SK-N-SH (cell line): ENCODE data around the gene KLHDC8B.

Source experiments
- CTCF ChIP-seq: fragments of 200-600 bp; sonication (generic); IDR thresholded peaks from 2 replicates; pipeline ENCODE4 v1.6.1; 2017; ENCODE audit warnings: antibody characterized with exemption, mild to moderate bottlenecking, moderate library complexity
- EP300 ChIP-seq, 2 experiments: IDR thresholded peaks; 2 replicates each; pipeline versions ENCODE4 v1.4.0 to v1.6.1; 2012; ENCODE audit warnings: borderline replicate concordance in 1 of 2, low read depth in 1 of 2, low read length in 1 of 2
- EZH2phosphoT487 ChIP-seq: fragments of 200-600 bp; sonication (generic); IDR thresholded peaks from 2 replicates; pipeline ENCODE4 v1.6.1; 2017; ENCODE audit warnings: low read depth, mixed run types, mild to moderate bottlenecking, antibody characterized with exemption, moderate library complexity, borderline replicate concordance
- FOSL2 ChIP-seq: IDR thresholded peaks from 2 replicates; pipeline ENCODE4 v1.4.0; 2012; ENCODE audit warnings: low read depth, mild to moderate bottlenecking, moderate library complexity, borderline replicate concordance
- FOXM1 ChIP-seq: IDR thresholded peaks from 2 replicates; pipeline ENCODE4 v1.4.0; 2012; ENCODE audit warnings: low read depth, mild to moderate bottlenecking
- IRF3 ChIP-seq: fragments of 150-350 bp; IDR thresholded peaks from 2 replicates; pipeline ENCODE4 v1.6.1; 2016; ENCODE audit warnings: mild to moderate bottlenecking, low read depth, low read length
- MAX ChIP-seq: IDR thresholded peaks from 2 replicates; pipeline ENCODE4 v1.4.0; 2012; ENCODE audit warnings: low read depth
- NFIC ChIP-seq: IDR thresholded peaks from 2 replicates; pipeline ENCODE4 v1.4.0; 2012; ENCODE audit warnings: borderline replicate concordance
- POLR2AphosphoS5 ChIP-seq: IDR thresholded peaks from 2 replicates; pipeline ENCODE4 v1.6.1; 2012; ENCODE audit warnings: low read depth, low read length
- REST ChIP-seq: IDR thresholded peaks from 2 replicates; pipeline ENCODE4 v1.6.1; 2012; ENCODE audit warnings: mild to moderate bottlenecking, low read depth, low read length, moderate library complexity
- TAF1 ChIP-seq: IDR thresholded peaks from 2 replicates; pipeline ENCODE4 v1.6.1; 2012; ENCODE audit warnings: low read depth, mild to moderate bottlenecking, low read length, moderate library complexity, borderline replicate concordance
- USF2 ChIP-seq: fragments of 150-350 bp; IDR thresholded peaks from 2 replicates; pipeline ENCODE4 v1.6.1; 2017; ENCODE audit warnings: antibody characterized with exemption, low read length, low read depth, borderline replicate concordance
- ZBTB33 ChIP-seq: IDR thresholded peaks from 2 replicates; pipeline ENCODE4 v1.4.0; 2012; ENCODE audit warnings: low read depth, borderline replicate concordance

- no peak for TF ChIP-seq CTCF
- no peak for TF ChIP-seq USF2
- TF ChIP-seq EP300 (IDR thresholded peaks at IDR 0.05; ENCODE audit: borderline replicate concordance in 1 of 2, low read depth in 1 of 2, low read length in 1 of 2): no peak
- TF ChIP-seq MAX: no peak
- TF ChIP-seq POLR2AphosphoS5: no peak
- TF ChIP-seq FOSL2: no peak
- TF ChIP-seq ZBTB33: no peak
- TF ChIP-seq TAF1: no peak
- TF ChIP-seq IRF3: no peak
- no peak for TF ChIP-seq FOXM1
- TF ChIP-seq NFIC: no peak
- TF ChIP-seq EZH2phosphoT487: no peak
- TF ChIP-seq REST: no peak
Observed at GRCh38 chr3:49148159-49148558, 23.2 kb upstream of the KLHDC8B start.
